NB4 (cell line): ENCODE data around the gene EVC2.

Experiments used
- CTCF ChIP-seq: IDR thresholded peaks from one replicate; pipeline ENCODE4 v1.5.1; 2012; ENCODE audit warnings: low read depth, low read length
- POLR2A ChIP-seq: IDR thresholded peaks from 2 replicates; pipeline ENCODE4 v1.6.1; 2011; ENCODE audit warnings: mild to moderate bottlenecking; ENCODE audit not compliant: insufficient read length; ENCODE audit errors: extremely low read depth
- TF ChIP-seq, protein P1 (sequence below): IDR thresholded peaks from 2 replicates; pipeline ENCODE4 v1.6.1; 2011; ENCODE audit warnings: low read depth, low read length

- TF ChIP-seq, protein P1, sequence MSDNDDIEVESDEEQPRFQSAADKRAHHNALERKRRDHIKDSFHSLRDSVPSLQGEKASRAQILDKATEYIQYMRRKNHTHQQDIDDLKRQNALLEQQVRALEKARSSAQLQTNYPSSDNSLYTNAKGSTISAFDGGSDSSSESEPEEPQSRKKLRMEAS = no peak
- no peak for TF ChIP-seq CTCF
- TF ChIP-seq POLR2A = no peak
Measured at GRCh38 chr4:5532100-5532499, 176.3 kb downstream of the EVC2 start.
